SK-N-SH (cell line): ENCODE results near the gene LCN6. TPM values are rescaled to one million over a fixed set of nuclear protein-coding genes. Genes with fewer than 3 reads are reported as not detected.

Experiments
- CTCF ChIA-PET: fragments of 300-600, 350-600 bp; formaldehyde crosslinking; extraction: SDS; loops from one replicate; lab custom pipeline; 2021; lab: Yijun Ruan, JAX
- POLR2A ChIA-PET: fragments of 350-600 bp; sonication (Branson Sonifier 250); formaldehyde crosslinking; extraction: SDS; loops from one replicate; lab custom pipeline; 2020; ENCODE audit warnings: antibody characterized with exemption, inconsistent platforms; lab: Yijun Ruan, JAX
- DNase-seq: peaks from one replicate; pipeline ENCODE4 v3.0.0; 2012
- H2AFZ ChIP-seq: fragments of 200-600 bp; sonication (generic); 2 replicates; pipeline ENCODE4 v1.8.1; 2016; ENCODE audit warnings: antibody characterized with exemption, mild to moderate bottlenecking, low read depth
- H3F3A ChIP-seq: fragments of 200-600 bp; sonication (generic); replicated peaks from 2 replicates; pipeline ENCODE3; 2016; ENCODE audit warnings: antibody characterized with exemption, mild to moderate bottlenecking; ENCODE audit not compliant: insufficient read depth
- H3K27ac ChIP-seq, 2 experiments: fragments of 200-500 bp in 1 of 2; fragments of 200-600 bp in 1 of 2; sonication (Bioruptor generic) in 1 of 2; sonication (generic), shearing (Covaris generic) in 1 of 2; 2 replicates each; pipeline versions ENCODE4 v1.5.1 to v1.6.1; 2014 to 2016; ENCODE audit warnings: low read depth in 2 of 2, inconsistent platforms in 1 of 2, low read length in 1 of 2, mild to moderate bottlenecking in 1 of 2, mixed read lengths in 1 of 2
- H3K27me3 ChIP-seq: fragments of 200-600 bp; sonication (generic), shearing (Covaris generic); 2 replicates; pipeline ENCODE4 v1.6.1; 2016; ENCODE audit warnings: mixed run types; ENCODE audit not compliant: insufficient read depth
- H3K36me3 ChIP-seq, 2 experiments: fragments of 200-500 bp in 1 of 2; fragments of 200-600 bp in 1 of 2; sonication (Bioruptor generic) in 1 of 2; sonication (generic) in 1 of 2; replicated peaks in 1 of 2; 2 replicates each; pipeline versions ENCODE3 to v1.5.1; 2014 to 2016; ENCODE audit warnings: low read length in 1 of 2, mild to moderate bottlenecking in 1 of 2; ENCODE audit not compliant: insufficient read depth in 2 of 2, control insufficient read depth in 1 of 2
- H3K4me1 ChIP-seq, 2 experiments: fragments of 200-500 bp in 1 of 2; fragments of 200-600 bp in 1 of 2; sonication (Bioruptor generic) in 1 of 2; sonication (generic), shearing (Covaris generic) in 1 of 2; 2 replicates each; pipeline versions ENCODE4 v1.5.1 to v1.6.1; 2014 to 2016; ENCODE audit warnings: low read depth in 1 of 2, low read length in 1 of 2, mixed run types in 1 of 2; ENCODE audit not compliant: insufficient read depth in 2 of 2, control insufficient read depth in 1 of 2
- H3K4me2 ChIP-seq: fragments of 200-600 bp; sonication (generic), shearing (Covaris generic); 2 replicates; pipeline ENCODE4 v1.6.1; 2017; ENCODE audit warnings: mixed run types
- H3K4me3 ChIP-seq, 2 experiments: fragments of 200-500 bp in 1 of 2; fragments of 200-600 bp in 1 of 2; sonication (Bioruptor generic) in 1 of 2; sonication (generic), shearing (Covaris generic) in 1 of 2; 2 replicates each; pipeline versions ENCODE4 v1.5.1 to v1.8.1; 2014 to 2016; ENCODE audit warnings: low read depth in 2 of 2, inconsistent platforms in 1 of 2, low read length in 1 of 2, mild to moderate bottlenecking in 1 of 2, mixed read lengths in 1 of 2, moderate library complexity in 1 of 2
- H3K79me2 ChIP-seq: fragments of 200-600 bp; sonication (generic); 2 replicates; pipeline ENCODE4 v1.8.1; 2017; ENCODE audit warnings: mild to moderate bottlenecking; ENCODE audit not compliant: insufficient read depth
- H3K9ac ChIP-seq: fragments of 200-600 bp; sonication (generic); 2 replicates; pipeline ENCODE4 v1.6.1; 2017; ENCODE audit warnings: mixed run types
- H3K9me2 ChIP-seq: fragments of 200-600 bp; sonication (generic); 2 replicates; pipeline ENCODE4 v1.6.1; 2017; ENCODE audit warnings: mixed run types
- H3K9me3 ChIP-seq: fragments of 200-600 bp; sonication (generic); 2 replicates; pipeline ENCODE4 v1.6.1; 2017; ENCODE audit warnings: mixed run types, mild to moderate bottlenecking, moderate library complexity
- H4K20me1 ChIP-seq: fragments of 200-600 bp; sonication (generic); 2 replicates; pipeline ENCODE4 v1.6.1; 2017; ENCODE audit warnings: mild to moderate bottlenecking, mixed run types; ENCODE audit not compliant: insufficient read depth
- CTCF ChIP-seq: fragments of 200-600 bp; sonication (generic); IDR thresholded peaks from 2 replicates; pipeline ENCODE4 v1.6.1; 2017; ENCODE audit warnings: antibody characterized with exemption, mild to moderate bottlenecking, moderate library complexity
- EZH2phosphoT487 ChIP-seq: fragments of 200-600 bp; sonication (generic); IDR thresholded peaks from 2 replicates; pipeline ENCODE4 v1.6.1; 2017; ENCODE audit warnings: low read depth, mixed run types, mild to moderate bottlenecking, antibody characterized with exemption, moderate library complexity, borderline replicate concordance
- FOSL2 ChIP-seq: IDR thresholded peaks from 2 replicates; pipeline ENCODE4 v1.4.0; 2012; ENCODE audit warnings: low read depth, mild to moderate bottlenecking, moderate library complexity, borderline replicate concordance
- FOXM1 ChIP-seq: IDR thresholded peaks from 2 replicates; pipeline ENCODE4 v1.4.0; 2012; ENCODE audit warnings: low read depth, mild to moderate bottlenecking
- GABPA ChIP-seq: IDR thresholded peaks from 2 replicates; pipeline ENCODE4 v1.4.0; 2012; ENCODE audit warnings: low read depth, mild to moderate bottlenecking
- GATA2 ChIP-seq: sonication (generic); formaldehyde crosslinking; IDR thresholded peaks from 2 replicates; pipeline ENCODE4 v1.5.0; 2020; ENCODE audit warnings: mild to moderate bottlenecking, missing genetic modification reagents
- MEF2A ChIP-seq: IDR thresholded peaks from 2 replicates; pipeline ENCODE4 v1.4.0; 2012; ENCODE audit warnings: low read depth, borderline replicate concordance
- NFIC ChIP-seq: IDR thresholded peaks from 2 replicates; pipeline ENCODE4 v1.4.0; 2012; ENCODE audit warnings: borderline replicate concordance
- NRF1 ChIP-seq: IDR thresholded peaks from 2 replicates; pipeline ENCODE4 v1.6.1; 2012; ENCODE audit warnings: low read depth, mild to moderate bottlenecking, low read length
- POLR2AphosphoS5 ChIP-seq: IDR thresholded peaks from 2 replicates; pipeline ENCODE4 v1.6.1; 2012; ENCODE audit warnings: low read depth, low read length
- RAD21 ChIP-seq: IDR thresholded peaks from 2 replicates; pipeline ENCODE4 v1.6.1; 2012; ENCODE audit warnings: mild to moderate bottlenecking, low read length
- RCOR1 ChIP-seq: fragments of 150-350 bp; IDR thresholded peaks from 2 replicates; pipeline ENCODE4 v1.6.1; 2017; ENCODE audit warnings: antibody characterized with exemption, low read length
- RXRA ChIP-seq: IDR thresholded peaks from 2 replicates; pipeline ENCODE4 v1.4.0; 2012; ENCODE audit warnings: low read depth, mild to moderate bottlenecking, borderline replicate concordance
- SIN3A ChIP-seq: IDR thresholded peaks from 2 replicates; pipeline ENCODE4 v1.6.1; 2012; ENCODE audit warnings: low read depth, mild to moderate bottlenecking, low read length, moderate library complexity, borderline replicate concordance
- SMC3 ChIP-seq: IDR thresholded peaks from 2 replicates; pipeline ENCODE4 v1.6.1; 2012; ENCODE audit warnings: low read depth, low read length, improper control_type of control experiment
- TAF1 ChIP-seq: IDR thresholded peaks from 2 replicates; pipeline ENCODE4 v1.6.1; 2012; ENCODE audit warnings: low read depth, mild to moderate bottlenecking, low read length, moderate library complexity, borderline replicate concordance
- TEAD4 ChIP-seq: IDR thresholded peaks from 2 replicates; pipeline ENCODE4 v1.4.0; 2012; ENCODE audit warnings: mild to moderate bottlenecking, borderline replicate concordance; ENCODE audit not compliant: insufficient read depth
- USF2 ChIP-seq: fragments of 150-350 bp; IDR thresholded peaks from 2 replicates; pipeline ENCODE4 v1.6.1; 2017; ENCODE audit warnings: antibody characterized with exemption, low read length, low read depth, borderline replicate concordance
- YY1 ChIP-seq: IDR thresholded peaks from 2 replicates; pipeline ENCODE4 v1.4.0; 2012; ENCODE audit warnings: low read depth, mild to moderate bottlenecking
- WGBS: methylation state at CpG from one replicate; pipeline ENCODE4 v1.1.6; 2017; ENCODE audit warnings: low lambda C conversion rate; 5-methylcytosine and 5-hydroxymethylcytosine counted together
- polyA plus RNA-seq, 3 experiments: library from polyadenylated mRNA; depleted of rRNA; stranded (reverse); fragments of >200 nt; gene quantifications; 2 replicates each; pipeline ENCODE4 v1.2.3, GENCODE V29; 2012

The LCN6 gene
- polyA plus RNA-seq, 1 of the 3 experiments (the other 2 are of a cell fraction): not detected

GRCh38 chr9:136784997-136785361, 36.7 kb upstream of the LCN6 start:
- H3F3A ChIP-seq: peaks cover 10% of the 10 kb centered on the region
- H3K9me2 ChIP-seq: no peaks in the 10 kb centered on the region
- no peak overlapping the region for H2AFZ ChIP-seq
- H3K9ac ChIP-seq: no peak overlapping the region
- WGBS: 91% methylated on average over 6 of the region's 6 CpGs
- no peak overlapping the region for H3K4me3 ChIP-seq
- TF ChIP-seq NRF1 (no peak), TEAD4 (no peak), MEF2A (no peak)
- no peaks in the 10 kb centered on the region for H3K9me3 ChIP-seq
- peaks cover 16% of the 10 kb centered on the region; the same call in 1 of the 2 replicates for H3K27me3 ChIP-seq
- H3K27ac ChIP-seq: no peak overlapping the region
- ChIA-PET CTCF (interaction anchor here (1.4 to 3.9 kb wide), 4 partner anchors 10 to 57 kb away, joined by 3 to 57 read pairs (median 8); partner anchors contain the start of gene LCN15), POLR2A (no interaction called here)
- no peak overlapping the region for H3K4me2 ChIP-seq
- no peak for DNase-seq
- H3K36me3 ChIP-seq: no peaks in the 10 kb centered on the region
- no peaks in the 10 kb centered on the region for H3K79me2 ChIP-seq
- peaks cover under 1 to 3% of the 10 kb centered on the region in 2 experiments for H3K4me1 ChIP-seq
- H4K20me1 ChIP-seq: no peaks in the 10 kb centered on the region

GRCh38 chr9:136784249-136784996, 36.1 kb upstream of the LCN6 start:
- 0 out of 2 replicates have a peak overlapping the region, but pooled peaks have one; percentile 53 for H2AFZ ChIP-seq
- no peaks in the 10 kb centered on the region for H3K79me2 ChIP-seq
- 28% methylated on average over 9 of the region's 9 CpGs for WGBS
- POLR2A ChIA-PET: no interaction called here
- no peak overlapping the region for H3K4me3 ChIP-seq
- H3K27me3 ChIP-seq: peaks cover 21% of the 10 kb centered on the region; the same call in 1 of the 2 replicates
- no peak overlapping the region for H3K27ac ChIP-seq
- H4K20me1 ChIP-seq: no peaks in the 10 kb centered on the region
- no peak overlapping the region for H3K4me2 ChIP-seq
- H3K4me1 ChIP-seq: peaks cover 0 to 2% of the 10 kb centered on the region in 2 experiments; a peak in 2 of 4 replicates
- CTCF ChIA-PET: interaction anchor here (0.6 to 2.8 kb wide), 7 partner anchors 10 to 688 kb away, joined by 3 to 15 read pairs (median 4); no protein-coding TSS in a partner anchor
- no peaks in the 10 kb centered on the region for H3K9me3 ChIP-seq
- H3K36me3 ChIP-seq: no peaks in the 10 kb centered on the region
- peak; percentile 60 for DNase-seq
- no peak for TF ChIP-seq MEF2A
- TF ChIP-seq RAD21: peak; percentile 29
- TF ChIP-seq CTCF: peak; percentile 63
- TF ChIP-seq SMC3: peak; percentile 37
- peaks cover 8% of the 10 kb centered on the region for H3F3A ChIP-seq
- H3K9me2 ChIP-seq: no peaks in the 10 kb centered on the region
- no peak overlapping the region for H3K9ac ChIP-seq

GRCh38 chr9:136782452-136782851, 34.1 kb upstream of the LCN6 start:
- H3K4me3 ChIP-seq: no peak overlapping the region
- H3F3A ChIP-seq: peaks cover 8% of the 10 kb centered on the region
- ChIA-PET CTCF (interaction anchor here (1.9 kb wide), 1 partner anchor 12 kb away, joined by 15 read pairs; no protein-coding TSS in a partner anchor), POLR2A (no interaction called here)
- no peak overlapping the region for H2AFZ ChIP-seq
- WGBS: 95% methylated on average over 3 of the region's 3 CpGs
- DNase-seq: no peak
- H3K36me3 ChIP-seq: no peaks in the 10 kb centered on the region
- H3K9me3 ChIP-seq: no peaks in the 10 kb centered on the region
- no peak overlapping the region for H3K9ac ChIP-seq
- H3K79me2 ChIP-seq: no peaks in the 10 kb centered on the region
- no peaks in the 10 kb centered on the region for H3K9me2 ChIP-seq
- H3K27me3 ChIP-seq: peaks cover 41% of the 10 kb centered on the region
- no peak overlapping the region for H3K27ac ChIP-seq
- H3K4me1 ChIP-seq: peaks cover 0 to under 1% of the 10 kb centered on the region in 2 experiments; a peak in 2 of 4 replicates
- no peaks in the 10 kb centered on the region for H4K20me1 ChIP-seq
- H3K4me2 ChIP-seq: no peak overlapping the region
- TF ChIP-seq NRF1: no peak
- TF ChIP-seq RCOR1: no peak
- no peak for TF ChIP-seq FOSL2
- TF ChIP-seq POLR2AphosphoS5: no peak
- TF ChIP-seq TAF1: no peak
- no peak for TF ChIP-seq MEF2A
- TF ChIP-seq EZH2phosphoT487: no peak
- no peak for TF ChIP-seq SIN3A
- TF ChIP-seq NFIC: no peak
- TF ChIP-seq FOXM1: no peak
- no peak for TF ChIP-seq GATA2
- TF ChIP-seq GABPA: no peak
- TF ChIP-seq YY1: no peak
- no peak for TF ChIP-seq USF2
- no peak for TF ChIP-seq RXRA
